HepG2 (cell line): ENCODE measurements around the gene PPP1CB.

ENCODE experiments used
- CCAR2 ChIP-seq: fragments of 200-400 bp; formaldehyde crosslinking; optimal IDR thresholded peaks from 2 replicates; pipeline ENCODE3; 2018; ENCODE audit warnings: low read depth, mild to moderate bottlenecking, low read length, moderate library complexity
- CTCF ChIP-seq: sonication (generic); formaldehyde crosslinking; IDR thresholded peaks from 2 replicates; pipeline ENCODE4 v1.5.0; 2020; ENCODE audit warnings: mild to moderate bottlenecking, missing genetic modification reagents, moderate library complexity
- EP300 ChIP-seq, 3 experiments: sonication (generic) in 1 of 3; formaldehyde crosslinking in 1 of 3; IDR thresholded peaks; 2 replicates each; pipeline versions ENCODE4 v1.5.1 to v1.6.1; 2011 to 2020; ENCODE audit warnings: low read depth in 2 of 3, low read length in 2 of 3, borderline replicate concordance in 1 of 3, improper control_type of control experiment in 1 of 3, mild to moderate bottlenecking in 1 of 3, missing genetic modification reagents in 1 of 3, moderate library complexity in 1 of 3
- GATAD1 ChIP-seq: IDR thresholded peaks from 2 replicates; pipeline ENCODE4 v1.6.1; 2016; ENCODE audit warnings: missing genetic modification reagents, missing compliant biosample characterization
- GMEB2 ChIP-seq: IDR thresholded peaks from 2 replicates; pipeline ENCODE4 v1.6.1; 2016; ENCODE audit warnings: missing biosample characterization, missing genetic modification reagents, low read depth
- NBN ChIP-seq: fragments of 450-650 bp; conservative IDR thresholded peaks from 2 replicates; pipeline ENCODE4 v1.6.1; 2017
- NCOA1 ChIP-seq: sonication (generic); formaldehyde crosslinking; IDR thresholded peaks from 2 replicates; pipeline ENCODE4 v1.9.0; 2021; ENCODE audit warnings: missing genetic modification reagents
- NFATC3 ChIP-seq: sonication (generic); formaldehyde crosslinking; IDR thresholded peaks from 2 replicates; pipeline ENCODE4 v1.5.1; 2020; ENCODE audit warnings: mild to moderate bottlenecking, missing genetic modification reagents
- NR2F6 ChIP-seq, 2 experiments: IDR thresholded peaks; 2 replicates each; pipeline ENCODE4 v1.6.1; 2016; ENCODE audit warnings: antibody characterized with exemption in 1 of 2, mild to moderate bottlenecking in 1 of 2
- POLR2AphosphoS5 ChIP-seq: IDR thresholded peaks from 2 replicates; pipeline ENCODE4 v1.6.1; 2012; ENCODE audit warnings: low read depth, low read length
- RFXANK ChIP-seq: IDR thresholded peaks from 2 replicates; pipeline ENCODE4 v1.6.1; 2016
- SETDB1 ChIP-seq: sonication (generic); formaldehyde crosslinking; IDR thresholded peaks from 2 replicates; pipeline ENCODE4 v1.5.1; 2020; ENCODE audit warnings: missing genetic modification reagents, mild to moderate bottlenecking, borderline replicate concordance
- TARDBP ChIP-seq: sonication (generic); formaldehyde crosslinking; IDR thresholded peaks from 2 replicates; pipeline ENCODE4 v1.8.0; 2022; ENCODE audit warnings: mild to moderate bottlenecking, missing genetic modification reagents
- TOE1 ChIP-seq: sonication (generic); formaldehyde crosslinking; IDR thresholded peaks from 2 replicates; pipeline ENCODE4 v1.4.0; 2020; ENCODE audit warnings: mild to moderate bottlenecking, missing genetic modification reagents

DNA sequence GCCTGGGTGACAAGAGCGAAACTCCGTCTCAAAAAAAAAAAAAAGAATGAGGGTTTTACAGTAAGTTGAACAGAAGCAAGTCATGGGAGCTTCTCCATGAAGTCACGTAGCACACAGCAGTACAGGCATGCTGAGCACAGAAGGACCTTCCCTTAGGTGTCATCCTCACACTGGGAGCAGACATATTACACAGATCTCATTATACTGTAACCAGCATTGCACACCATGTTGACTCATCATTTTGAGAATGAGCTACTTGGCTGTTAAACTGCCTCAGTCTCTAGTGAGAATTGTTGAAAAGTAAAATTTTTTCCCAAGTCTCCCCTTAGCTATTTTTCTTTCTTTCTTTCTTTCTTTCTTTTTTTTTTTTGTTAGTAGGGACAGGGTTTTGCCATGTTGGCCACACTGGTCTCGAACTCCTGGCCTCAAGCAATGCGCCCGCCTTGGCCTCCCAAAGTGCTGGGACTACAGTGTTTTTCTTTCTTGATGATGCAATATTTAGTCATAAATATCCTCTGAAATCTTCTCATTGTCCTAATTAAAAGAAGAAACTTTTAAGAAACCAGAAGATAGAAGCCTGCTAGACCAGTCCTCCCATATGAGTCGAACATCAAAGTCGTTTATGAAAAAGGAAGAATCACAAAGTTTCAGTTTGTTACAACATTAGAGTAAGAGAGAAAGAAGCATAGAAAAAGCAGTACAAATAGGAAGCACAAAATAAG lies 37.9 kb upstream of the PPP1CB start:
- TF ChIP-seq CTCF (CRISPR knock-in tag) (no peak), NCOA1 (CRISPR knock-in tag) (no peak), CCAR2 (no peak), TARDBP (no peak), SETDB1 (CRISPR knock-in tag) (no peak), TOE1 (no peak), NR2F6 (IDR thresholded peaks at IDR 0.05) (no peak), NR2F6 (CRISPR knock-in tag; IDR thresholded peaks at IDR 0.05) (no peak), GATAD1 (CRISPR knock-in tag) (no peak), RFXANK (CRISPR knock-in tag) (no peak), POLR2AphosphoS5 (no peak), GMEB2 (CRISPR knock-in tag) (no peak), NBN (no peak), NFATC3 (CRISPR knock-in tag) (no peak), EP300 (IDR thresholded peaks at IDR 0.05; ENCODE audit: low read depth in 2 of 2, low read length in 2 of 2) (no peak), EP300 (CRISPR knock-in tag; IDR thresholded peaks at IDR 0.05; ENCODE audit: borderline replicate concordance) (no peak)
